H1 (cell line): ENCODE data around the gene CYP46A1. TPM values are rescaled to one million over a fixed set of nuclear protein-coding genes. Genes with fewer than 3 reads are reported as not detected.

Experiments
- CTCF ChIA-PET: fragments of 300-600 bp; sonication (Branson Sonifier 250); formaldehyde crosslinking; loops from one replicate; lab custom pipeline; 2021; ENCODE audit not compliant: partially characterized antibody; lab: Charles Lee
- POLR2A ChIA-PET: fragments of 300-600 bp; sonication (Branson Sonifier 250); formaldehyde crosslinking; loops from one replicate; lab custom pipeline; 2021; ENCODE audit warnings: inconsistent platforms; ENCODE audit not compliant: partially characterized antibody; lab: Charles Lee
- DNase-seq, 2 experiments: peaks; one replicate each; pipeline versions ENCODE4 v3.0.0 to v3.0.0-alpha.2; 2010 to 2022; ENCODE audit warnings: low spot score in 2 of 2, low read depth in 1 of 2, mixed read lengths in 1 of 2
- FAIRE-seq: peaks from 2 replicates; lab custom pipeline; 2011; peaks lifted over from hg19 to GRCh38; lab: Jason Lieb, UNC
- H2AFZ ChIP-seq: 2 replicates; pipeline ENCODE4 v1.8.1; 2012; ENCODE audit warnings: low read length, inconsistent platforms
- H2AK5ac ChIP-seq: 2 replicates; pipeline ENCODE4 v1.6.1; 2013; ENCODE audit warnings: low read depth, low read length
- H2BK120ac ChIP-seq: replicated peaks from 2 replicates; pipeline ENCODE3; 2013; ENCODE audit warnings: low read depth, low read length, inconsistent platforms
- H2BK12ac ChIP-seq: 2 replicates; pipeline ENCODE4 v1.6.1; 2013; ENCODE audit warnings: low read depth, low read length
- H2BK15ac ChIP-seq: 2 replicates; pipeline ENCODE4 v1.6.1; 2013; ENCODE audit warnings: low read length
- H2BK20ac ChIP-seq: 2 replicates; pipeline ENCODE4 v1.6.1; 2013; ENCODE audit warnings: low read length
- H2BK5ac ChIP-seq: 2 replicates; pipeline ENCODE4 v1.6.1; 2013; ENCODE audit warnings: low read depth, low read length
- H3K14ac ChIP-seq: 2 replicates; pipeline ENCODE4 v1.6.1; 2013; ENCODE audit warnings: inconsistent platforms; ENCODE audit not compliant: insufficient read length
- H3K18ac ChIP-seq: 2 replicates; pipeline ENCODE4 v1.6.1; 2013; ENCODE audit warnings: low read length; ENCODE audit errors: extremely low read depth
- H3K23ac ChIP-seq: 2 replicates; pipeline ENCODE4 v1.6.1; 2013; ENCODE audit warnings: inconsistent platforms; ENCODE audit not compliant: insufficient read length
- H3K23me2 ChIP-seq: 2 replicates; pipeline ENCODE4 v1.6.1; 2013; ENCODE audit warnings: low read depth, low read length
- H3K27ac ChIP-seq: 2 replicates; pipeline ENCODE4 v1.6.1; 2011; ENCODE audit warnings: low read depth, low read length, inconsistent platforms
- H3K27me3 ChIP-seq, 4 experiments: replicated peaks in 1 of 4; 1 replicate in 1 of 4; 2 replicates in 3 of 4; pipeline versions ENCODE4 v1.6.1 to v1.8.1; 2011 to 2013; ENCODE audit warnings: low read length in 3 of 4, mild to moderate bottlenecking in 3 of 4, inconsistent platforms in 2 of 4, mixed read lengths in 2 of 4, moderate library complexity in 1 of 4; ENCODE audit not compliant: control insufficient read depth in 3 of 4, insufficient read depth in 3 of 4; ENCODE audit errors: extremely low read depth in 1 of 4
- H3K36me3 ChIP-seq, 4 experiments: 2 replicates each; pipeline versions ENCODE4 v1.6.1 to v1.8.1; 2011 to 2013; ENCODE audit warnings: mild to moderate bottlenecking in 4 of 4, low read length in 3 of 4, moderate library complexity in 2 of 4, control low read depth in 1 of 4, inconsistent platforms in 1 of 4; ENCODE audit not compliant: insufficient read depth in 4 of 4, control insufficient read depth in 2 of 4
- H3K4ac ChIP-seq: replicated peaks from 2 replicates; pipeline ENCODE3; 2013; ENCODE audit warnings: low read length, low read depth, mixed read lengths, inconsistent platforms; ENCODE audit not compliant: insufficient read length
- H3K4me1 ChIP-seq, 4 experiments: replicated peaks in 1 of 4; 1 replicate in 1 of 4; 2 replicates in 3 of 4; pipeline versions ENCODE4 v1.6.1 to v1.8.1; 2011 to 2013; ENCODE audit warnings: low read length in 3 of 4, inconsistent platforms in 2 of 4, mixed read lengths in 1 of 4; ENCODE audit not compliant: insufficient read depth in 4 of 4, control insufficient read depth in 3 of 4
- H3K4me2 ChIP-seq, 2 experiments: 2 replicates each; pipeline versions ENCODE4 v1.6.1 to v1.8.1; 2011 to 2013; ENCODE audit warnings: low read depth in 2 of 2, low read length in 2 of 2, control low read depth in 1 of 2, inconsistent platforms in 1 of 2, mild to moderate bottlenecking in 1 of 2; ENCODE audit not compliant: insufficient read depth in 1 of 2
- H3K4me3 ChIP-seq, 4 experiments: fragments of 200-600, 300-600 bp in 1 of 4; sonication (generic), shearing (Covaris generic), sonication (Bioruptor Twin) in 1 of 4; 2 replicates each; pipeline versions ENCODE4 v1.5.1 to v1.8.1; 2011 to 2016; ENCODE audit warnings: low read length in 4 of 4, low read depth in 3 of 4, control low read depth in 2 of 4, inconsistent platforms in 2 of 4, mild to moderate bottlenecking in 2 of 4, mixed read lengths in 1 of 4, moderate library complexity in 1 of 4; ENCODE audit not compliant: insufficient read depth in 2 of 4; ENCODE audit errors: extremely low read depth in 1 of 4
- H3K56ac ChIP-seq: replicated peaks from 2 replicates; pipeline ENCODE3; 2013; ENCODE audit warnings: low read depth, mild to moderate bottlenecking, mixed read lengths, low read length, inconsistent platforms; ENCODE audit not compliant: insufficient read length
- H3K79me1 ChIP-seq: 2 replicates; pipeline ENCODE4 v1.6.1; 2013; ENCODE audit warnings: low read depth, low read length, control low read depth
- H3K79me2 ChIP-seq, 2 experiments: 2 replicates each; pipeline versions ENCODE4 v1.6.1 to v1.8.1; 2012 to 2013; ENCODE audit warnings: low read length in 2 of 2, mild to moderate bottlenecking in 2 of 2, inconsistent platforms in 1 of 2; ENCODE audit not compliant: insufficient read depth in 2 of 2, control insufficient read depth in 1 of 2
- H3K9ac ChIP-seq, 4 experiments: replicated peaks in 1 of 4; 1 replicate in 1 of 4; 2 replicates in 3 of 4; pipeline versions ENCODE4 v1.6.1 to v1.8.1; 2011 to 2013; ENCODE audit warnings: low read depth in 3 of 4, low read length in 3 of 4, control low read depth in 2 of 4, mild to moderate bottlenecking in 2 of 4, moderate library complexity in 2 of 4, inconsistent platforms in 1 of 4; ENCODE audit errors: extremely low read depth in 1 of 4
- H3K9me3 ChIP-seq, 2 experiments: 2 replicates each; pipeline versions ENCODE4 v1.6.1 to v1.8.1; 2012 to 2013; ENCODE audit warnings: mild to moderate bottlenecking in 2 of 2, moderate library complexity in 2 of 2, control low read depth in 1 of 2, inconsistent platforms in 1 of 2, low read depth in 1 of 2, low read length in 1 of 2, mixed read lengths in 1 of 2; ENCODE audit not compliant: insufficient read depth in 2 of 2
- H4K20me1 ChIP-seq, 2 experiments: replicated peaks in 1 of 2; 2 replicates each; pipeline versions ENCODE3 to v1.8.1; 2011 to 2013; ENCODE audit warnings: inconsistent platforms in 2 of 2, low read length in 2 of 2, mild to moderate bottlenecking in 1 of 2; ENCODE audit not compliant: insufficient read depth in 2 of 2, control insufficient read depth in 1 of 2
- H4K5ac ChIP-seq: 2 replicates; pipeline ENCODE4 v1.6.1; 2013; ENCODE audit warnings: low read length, low read depth, mixed read lengths, inconsistent platforms; ENCODE audit not compliant: insufficient read length
- H4K8ac ChIP-seq: 2 replicates; pipeline ENCODE4 v1.8.0; 2013; ENCODE audit warnings: mild to moderate bottlenecking, moderate library complexity, low read length, inconsistent platforms; ENCODE audit not compliant: insufficient read depth; ENCODE audit errors: extremely low read depth
- H4K91ac ChIP-seq: replicated peaks from 2 replicates; pipeline ENCODE3; 2013; ENCODE audit warnings: low read length, mixed read lengths, inconsistent platforms; ENCODE audit not compliant: insufficient read length
- HDAC2 ChIP-seq, 2 experiments: fragments of 300-600 bp in 1 of 2; sonication (generic) in 1 of 2; IDR thresholded peaks; 2 replicates each; pipeline ENCODE4 v1.6.1; 2011 to 2012; ENCODE audit warnings: low read depth in 2 of 2, low read length in 2 of 2, mild to moderate bottlenecking in 2 of 2, moderate library complexity in 2 of 2, borderline replicate concordance in 1 of 2, inconsistent platforms in 1 of 2
- KDM1A ChIP-seq: fragments of 200-600, 300-600 bp; sonication (generic); IDR thresholded peaks from 2 replicates; pipeline ENCODE4 v1.7.1; 2016; ENCODE audit warnings: mild to moderate bottlenecking, low read length, borderline replicate concordance
- PHF8 ChIP-seq: fragments of 200-600 bp; sonication (generic); conservative IDR thresholded peaks from 2 replicates; pipeline ENCODE4 v1.7.1; 2012; ENCODE audit warnings: low read depth, mild to moderate bottlenecking, inconsistent platforms, low read length, moderate library complexity
- RBBP5 ChIP-seq: IDR thresholded peaks from 2 replicates; pipeline ENCODE4 v1.7.1; 2012; ENCODE audit warnings: low read depth, mild to moderate bottlenecking, inconsistent platforms, low read length, moderate library complexity, borderline replicate concordance
- SIRT6 ChIP-seq: IDR thresholded peaks from one replicate; pipeline ENCODE4 v1.7.1; 2012; ENCODE audit warnings: low read length, inconsistent platforms
- SP4 ChIP-seq: IDR thresholded peaks from 2 replicates; pipeline ENCODE4 v1.6.1; 2012; ENCODE audit warnings: low read length, inconsistent platforms
- YY1 ChIP-seq: IDR thresholded peaks from 2 replicates; pipeline ENCODE4 v1.6.1; 2011; ENCODE audit warnings: low read depth, mild to moderate bottlenecking, low read length
- WGBS, 2 experiments: shearing (Covaris generic) in 1 of 2; methylation state at CpG; one replicate each; pipeline versions ENCODE4 v1.1.6 to v1.1.7; 2013 to 2015; ENCODE audit warnings: low lambda C conversion rate in 2 of 2, mixed read lengths in 2 of 2, inconsistent platforms in 1 of 2, low coverage in 1 of 2, missing lambda C conversion rate in 1 of 2; ENCODE audit not compliant: insufficient replicate concordance in 2 of 2, insufficient coverage in 1 of 2, insufficient read length in 1 of 2; ENCODE audit errors: extremely low coverage in 1 of 2, missing lambda C conversion rate in 1 of 2; 5-methylcytosine and 5-hydroxymethylcytosine counted together
- polyA plus RNA-seq, 7 experiments: library from polyadenylated mRNA; depleted of rRNA in 3 of 7; stranded (reverse) in 5 of 7; unstranded in 2 of 7; fragments of >200 nt in 5 of 7; fragments of 200-250 nt in 2 of 7; gene quantifications; 1 replicate in 5 of 7; 2 replicates in 1 of 7; 4 replicates in 1 of 7; pipeline versions ENCODE4 v1.2.1 to v1.2.3, GENCODE V29; 2011 to 2013; ENCODE audit warnings: missing spikeins in 2 of 7, mixed read lengths in 2 of 7
- total RNA-seq: library from RNA; stranded (reverse); fragmentation: NEBNext Ultra II Directional; extraction: Animal tissue kit (Norgen Biotek cat#: 25700); gene quantifications from 2 replicates; pipeline ENCODE4 v1.2.1, GENCODE V29; 2021

The CYP46A1 gene
- total and polyA plus RNA-seq, 2 of the 8 experiments (the other 6 are each of a cell fraction or from before 2014, with no cell fraction given) = 0.41 to 1.3 TPM

DNA sequence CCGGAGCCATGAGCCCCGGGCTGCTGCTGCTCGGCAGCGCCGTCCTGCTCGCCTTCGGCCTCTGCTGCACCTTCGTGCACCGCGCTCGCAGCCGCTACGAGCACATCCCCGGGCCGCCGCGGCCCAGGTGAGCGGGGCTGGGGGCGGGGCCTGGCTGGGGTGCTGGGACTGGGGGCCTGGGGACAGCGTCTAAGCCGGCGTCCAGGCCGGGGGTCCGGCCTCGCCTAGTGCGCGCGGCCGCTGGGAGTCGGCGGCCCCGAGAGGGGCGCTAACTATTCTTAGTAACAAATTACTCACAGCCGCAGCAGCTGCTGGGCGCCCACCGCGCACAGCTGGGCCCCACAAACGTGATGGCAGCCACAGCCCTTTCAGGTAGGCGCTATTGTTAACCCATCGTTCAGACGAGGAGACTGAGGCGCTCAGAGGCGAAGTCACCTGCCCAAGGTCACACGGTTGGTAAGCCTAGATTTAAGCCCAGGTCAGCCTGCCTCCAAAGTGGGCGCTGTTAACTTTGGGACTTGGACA lies 374 bp downstream of the CYP46A1 start:
- H3K4me1 ChIP-seq = peaks cover 0 to 10% (median 9%) of the 10 kb centered on the region in 4 experiments; a peak in 6 of 7 replicates
- TF ChIP-seq SIRT6 = no peak
- no peak for TF ChIP-seq YY1
- TF ChIP-seq RBBP5 = 0 out of 2 replicates have a peak, but pooled peaks have one; percentile 2
- TF ChIP-seq HDAC2 (IDR thresholded peaks at IDR 0.05; ENCODE audit: borderline replicate concordance in 1 of 2, low read depth in 2 of 2, low read length in 2 of 2) = peak in 1 of 2 experiments; percentile 64; a peak in 2 of 4 replicates
- TF ChIP-seq SP4 = no peak
- TF ChIP-seq KDM1A = peak; percentile 97
- TF ChIP-seq PHF8 = peak; percentile 45; the same call in 1 of the 2 replicates
- POLR2A ChIA-PET = interaction anchor here (0.6 to 1.1 kb wide), 4 partner anchors 10 to 24 kb away, joined by 3 to 4 read pairs (median 3); no protein-coding TSS in a partner anchor

More for the DNA sequence above, 374 bp downstream of the CYP46A1 start:
- Histone ChIP-seq H2BK20ac (0 out of 2 replicates have a peak overlapping the region, but pooled peaks have one; percentile 72), H3K18ac (no peak overlapping the region; the same call in 1 of the 2 replicates), H2BK120ac (no peak overlapping the region), H3K56ac (no peak overlapping the region), H3K4me2 (peak overlapping the region; percentile 87 to 97), H3K23me2 (peaks cover 9% of the 10 kb centered on the region), H3K14ac (no peak overlapping the region), H2BK5ac (no peak overlapping the region), H2BK12ac (no peak overlapping the region), H2AFZ (no peak overlapping the region), H4K8ac (no peak overlapping the region), H3K79me2 (no peaks in the 10 kb centered on the region), H4K5ac (no peak overlapping the region), H3K27ac (no peak overlapping the region), H3K36me3 (no peaks in the 10 kb centered on the region), H3K4ac (no peak overlapping the region), H2BK15ac (no peak overlapping the region), H3K9me3 (no peaks in the 10 kb centered on the region), H3K23ac (no peak overlapping the region), H3K27me3 (no peaks in the 10 kb centered on the region), H4K20me1 (no peaks in the 10 kb centered on the region), H2AK5ac (no peak overlapping the region), H3K4me3 (peak overlapping the region; percentile 46 to 79 (median 54)), H3K79me1 (no peaks in the 10 kb centered on the region), H3K9ac (peak overlapping the region in 2 of 4 experiments; percentile 11 to 64; a peak in 1 of 7 replicates), H4K91ac (no peak overlapping the region)
- CTCF ChIA-PET = interaction anchor here (0.6 to 1.8 kb wide), 9 partner anchors 12 to 425 kb away, joined by 3 to 6 read pairs (median 3); no protein-coding TSS in a partner anchor
- WGBS, 2 experiments = 8% methylated on average over 36 of the region's 45 CpGs; no CpG with 5 or more reads in 1 of the 2 experiments
- DNase-seq = no peak
- no peak for FAIRE-seq
